GM19452 (cell line): ENCODE data around the gene WNT6.

Source experiments
- ATAC-seq: cut with Tn5 transposase; IDR thresholded peaks from one replicate; pipeline ENCODE4 v1.9.1; 2021; ENCODE audit not compliant: unreplicated experiment

WNT6 gene

GRCh38 chr2:218891275-218892135 lies 31.9 kb downstream of the WNT6 start:
- no peak for ATAC-seq

GRCh38 chr2:218892693-218893348 lies 33.2 kb downstream of the WNT6 start:
- peak; percentile 50 for ATAC-seq

- ATAC-seq = no peak
Measured at GRCh38 chr2:218893349-218894150, 33.9 kb downstream of the WNT6 start.

- ATAC-seq = no peak
Measured at GRCh38 chr2:218894151-218894879, 34.7 kb downstream of the WNT6 start.

- no peak for ATAC-seq
Measured at GRCh38 chr2:218894880-218895157, 35.2 kb downstream of the WNT6 start.

- no peak for ATAC-seq
Measured at GRCh38 chr2:218895326-218895725, 35.7 kb downstream of the WNT6 start.

- ATAC-seq = peak; percentile 13
Measured at GRCh38 chr2:218895759-218896500, 36.3 kb downstream of the WNT6 start.

- peak; percentile 54 for ATAC-seq
Measured at GRCh38 chr2:218896501-218897393, 37.1 kb downstream of the WNT6 start.

- ATAC-seq = peak; percentile 0
Measured at GRCh38 chr2:218897394-218898108, 37.9 kb downstream of the WNT6 start.

GRCh38 chr2:218898109-218898878 lies 38.7 kb downstream of the WNT6 start:
- peak; percentile 40 for ATAC-seq

GRCh38 chr2:218899147-218899546 lies 39.5 kb downstream of the WNT6 start:
- no peak for ATAC-seq

- no peak for ATAC-seq
Measured at GRCh38 chr2:218902427-218902826, 42.8 kb downstream of the WNT6 start.

- ATAC-seq = no peak
Measured at GRCh38 chr2:218904176-218904575, 44.6 kb downstream of the WNT6 start.

- peak; percentile 97 for ATAC-seq
Measured at GRCh38 chr2:218908721-218909619, 49.4 kb downstream of the WNT6 start.

- no peak for ATAC-seq
Measured at GRCh38 chr2:218910741-218911140, 51.1 kb downstream of the WNT6 start.

- no peak for ATAC-seq
Measured at GRCh38 chr2:218920504-218920903, 60.9 kb downstream of the WNT6 start.
